ENCODE data around the gene GARRE1.

DNA sequence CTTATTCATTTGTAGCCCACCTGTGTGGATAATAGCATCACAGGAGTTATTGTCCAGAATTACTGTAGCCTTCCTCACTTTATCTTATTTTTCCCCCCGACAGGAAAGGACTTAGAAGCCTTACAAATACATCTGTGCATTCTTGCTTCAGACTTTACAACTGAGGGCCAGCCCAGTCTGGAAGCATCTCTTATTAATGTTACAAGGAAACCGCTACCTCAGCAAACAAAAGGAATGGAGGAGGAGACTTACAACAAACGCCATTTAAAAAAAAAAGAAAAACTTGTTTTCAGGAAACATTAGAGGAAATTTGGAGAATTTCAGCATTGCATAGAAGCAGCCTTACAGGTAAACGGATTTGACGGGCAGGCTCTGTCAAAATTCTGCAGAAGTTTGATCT is 45.2 kb downstream of the GARRE1 start:
- TF ChIP-seq, protein P1, sequence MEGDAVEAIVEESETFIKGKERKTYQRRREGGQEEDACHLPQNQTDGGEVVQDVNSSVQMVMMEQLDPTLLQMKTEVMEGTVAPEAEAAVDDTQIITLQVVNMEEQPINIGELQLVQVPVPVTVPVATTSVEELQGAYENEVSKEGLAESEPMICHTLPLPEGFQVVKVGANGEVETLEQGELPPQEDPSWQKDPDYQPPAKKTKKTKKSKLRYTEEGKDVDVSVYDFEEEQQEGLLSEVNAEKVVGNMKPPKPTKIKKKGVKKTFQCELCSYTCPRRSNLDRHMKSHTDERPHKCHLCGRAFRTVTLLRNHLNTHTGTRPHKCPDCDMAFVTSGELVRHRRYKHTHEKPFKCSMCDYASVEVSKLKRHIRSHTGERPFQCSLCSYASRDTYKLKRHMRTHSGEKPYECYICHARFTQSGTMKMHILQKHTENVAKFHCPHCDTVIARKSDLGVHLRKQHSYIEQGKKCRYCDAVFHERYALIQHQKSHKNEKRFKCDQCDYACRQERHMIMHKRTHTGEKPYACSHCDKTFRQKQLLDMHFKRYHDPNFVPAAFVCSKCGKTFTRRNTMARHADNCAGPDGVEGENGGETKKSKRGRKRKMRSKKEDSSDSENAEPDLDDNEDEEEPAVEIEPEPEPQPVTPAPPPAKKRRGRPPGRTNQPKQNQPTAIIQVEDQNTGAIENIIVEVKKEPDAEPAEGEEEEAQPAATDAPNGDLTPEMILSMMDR (IDR thresholded peaks at IDR 0.05) = no peak
- TF ChIP-seq POLR2A (IDR thresholded peaks at IDR 0.05) = no peak
- TF ChIP-seq EP300 (IDR thresholded peaks at IDR 0.05) = no peak

Data from ovary (tissue), 3 donors.